HG03175 (cell line): Measurements from ENCODE around the gene SALL2.

Source experiments
- ATAC-seq: cut with Tn5 transposase; IDR thresholded peaks from one replicate; pipeline ENCODE4 v1.9.1; 2021; ENCODE audit warnings: mild to moderate bottlenecking, moderate library complexity; ENCODE audit not compliant: unreplicated experiment

The SALL2 gene

GRCh38 chr14:21528381-21529348 is 2.5 kb upstream of the SALL2 start:
- no peak for ATAC-seq

- ATAC-seq, result no peak
These were observed 1.2 kb upstream of the SALL2 start for GRCh38 chr14:21527318-21527679.

- no peak for ATAC-seq
These were observed 649 bp upstream of the SALL2 start for GRCh38 chr14:21526672-21527317.

GRCh38 chr14:21525571-21525961 is 580 bp downstream of the SALL2 start:
- no peak for ATAC-seq

GRCh38 chr14:21524575-21525490 is 1.3 kb downstream of the SALL2 start:
- ATAC-seq, result no peak

- no peak for ATAC-seq
These were observed 2.9 kb downstream of the SALL2 start for GRCh38 chr14:21523203-21523602.

- no peak for ATAC-seq
These were observed 4.6 kb downstream of the SALL2 start for GRCh38 chr14:21521501-21521900.

- ATAC-seq, result no peak
These were observed 5.4 kb downstream of the SALL2 start for GRCh38 chr14:21520767-21521166.

GRCh38 chr14:21518725-21519124 is 7.4 kb downstream of the SALL2 start:
- no peak for ATAC-seq

GRCh38 chr14:21514341-21514740 is 11.8 kb downstream of the SALL2 start:
- ATAC-seq, result no peak

GRCh38 chr14:21510735-21511657 is 15.2 kb downstream of the SALL2 start, which contains the start of gene METTL3:
Gene METTL3 (minus strand): TSS chr14:21511340. CDS start chr14:21511223, 117 bp downstream.
- ATAC-seq, result peak; percentile 98

GRCh38 chr14:21509432-21510143 is 16.6 kb downstream of the SALL2 start:
- ATAC-seq, result no peak

- no peak for ATAC-seq
These were observed 19.6 kb downstream of the SALL2 start for GRCh38 chr14:21506557-21506956.

GRCh38 chr14:21505012-21505553 is 21.1 kb downstream of the SALL2 start:
- peak; percentile 80 for ATAC-seq

- ATAC-seq, result no peak
These were observed 22.8 kb downstream of the SALL2 start for GRCh38 chr14:21503376-21503775.

GRCh38 chr14:21501568-21501967 is 24.6 kb downstream of the SALL2 start:
- ATAC-seq, result no peak

- ATAC-seq, result peak; percentile 58
These were observed 27.3 kb downstream of the SALL2 start for GRCh38 chr14:21498540-21499526.

GRCh38 chr14:21496453-21496852 is 29.7 kb downstream of the SALL2 start:
- no peak for ATAC-seq
